ENCODE measurements around the gene PXDN. TPM values are rescaled to one million over a fixed set of nuclear protein-coding genes. Genes with fewer than 3 reads are reported as not detected.

Gene PXDN
- total RNA-seq, 1 donor from 2014 or later: 2.5 TPM

GRCh38 chr2:1613731-1614354, 130.5 kb downstream of the PXDN start:
- intact Hi-C loops (cut with micrococcal nuclease): no loop called here

DNA sequence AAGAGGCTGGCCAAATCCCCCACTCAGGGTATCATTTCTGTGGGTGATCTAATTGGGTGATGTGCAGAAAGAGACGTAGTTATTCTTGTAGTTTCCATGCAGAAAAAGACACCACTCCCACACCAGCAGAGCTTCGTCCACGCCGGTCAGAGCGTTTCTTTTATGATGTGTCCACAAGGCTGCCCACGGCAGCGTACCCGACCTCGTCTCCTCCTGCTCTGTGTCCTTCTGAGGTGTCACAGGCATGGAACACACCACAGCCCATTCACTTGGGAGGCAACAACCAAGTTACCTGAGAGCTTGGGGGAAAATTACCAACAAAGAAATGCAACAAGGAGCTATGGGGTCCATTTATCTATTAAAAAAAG, 131.3 kb downstream of the PXDN start:
- intact Hi-C loops (cut with micrococcal nuclease): no loop called here

GRCh38 chr2:1612391-1613077, 131.8 kb downstream of the PXDN start:
- intact Hi-C loops (cut with micrococcal nuclease): no loop called here

- intact Hi-C loops (cut with micrococcal nuclease): no loop called here
Measured at GRCh38 chr2:1611886-1612285, 132.4 kb downstream of the PXDN start.

- intact Hi-C loops (cut with micrococcal nuclease): no loop called here
Measured at GRCh38 chr2:1610096-1610485, 134.2 kb downstream of the PXDN start.

DNA sequence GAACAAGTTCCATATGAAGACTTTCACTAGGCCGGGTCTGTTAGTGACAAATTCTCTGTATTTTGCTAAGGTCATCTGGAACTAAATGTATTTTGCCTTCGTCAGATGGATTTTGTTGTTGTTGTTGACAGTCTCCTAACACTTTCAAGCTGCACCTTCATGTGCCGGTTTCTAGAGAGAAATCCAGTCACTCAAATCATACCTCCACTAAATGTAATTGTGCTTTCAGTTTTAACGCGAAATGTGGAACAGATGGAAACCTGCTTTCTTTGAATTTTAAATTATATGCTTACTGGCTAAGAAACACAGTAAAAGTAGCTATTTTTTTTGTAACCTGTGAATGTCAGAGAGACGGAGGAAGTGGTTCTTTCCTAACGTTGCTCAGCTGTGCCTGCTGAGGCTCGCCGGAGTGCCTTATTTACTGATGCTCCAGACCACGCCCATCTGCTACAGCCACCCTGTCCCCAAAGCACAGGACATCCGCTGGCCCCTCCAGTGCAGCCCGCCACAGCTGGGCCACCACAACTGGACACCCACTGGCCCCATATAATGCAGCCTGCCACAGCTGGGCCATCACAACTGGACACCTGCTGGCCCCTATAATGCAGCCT, 134.7 kb downstream of the PXDN start:
- intact Hi-C loops (cut with micrococcal nuclease): no loop called here

DNA sequence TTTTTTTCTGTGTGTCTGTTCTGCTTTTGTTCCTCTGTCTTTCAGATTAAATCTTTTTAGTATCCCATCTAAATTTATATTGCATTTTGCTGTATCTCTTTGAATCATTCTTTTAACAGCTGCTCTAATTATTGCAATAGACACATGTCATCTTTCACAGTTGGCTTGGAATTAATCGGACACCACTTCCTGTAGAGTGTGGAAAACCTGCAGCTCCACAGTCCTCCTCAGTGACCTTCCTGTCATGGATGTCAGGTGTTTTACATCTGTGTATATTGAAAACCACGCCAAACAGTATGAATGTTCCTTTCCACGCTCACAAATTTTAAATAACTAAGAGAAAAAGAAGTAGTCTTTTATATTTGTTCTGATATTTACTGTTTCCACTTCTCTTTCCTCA, 135.3 kb downstream of the PXDN start:
- intact Hi-C loops (cut with micrococcal nuclease): no loop called here

DNA sequence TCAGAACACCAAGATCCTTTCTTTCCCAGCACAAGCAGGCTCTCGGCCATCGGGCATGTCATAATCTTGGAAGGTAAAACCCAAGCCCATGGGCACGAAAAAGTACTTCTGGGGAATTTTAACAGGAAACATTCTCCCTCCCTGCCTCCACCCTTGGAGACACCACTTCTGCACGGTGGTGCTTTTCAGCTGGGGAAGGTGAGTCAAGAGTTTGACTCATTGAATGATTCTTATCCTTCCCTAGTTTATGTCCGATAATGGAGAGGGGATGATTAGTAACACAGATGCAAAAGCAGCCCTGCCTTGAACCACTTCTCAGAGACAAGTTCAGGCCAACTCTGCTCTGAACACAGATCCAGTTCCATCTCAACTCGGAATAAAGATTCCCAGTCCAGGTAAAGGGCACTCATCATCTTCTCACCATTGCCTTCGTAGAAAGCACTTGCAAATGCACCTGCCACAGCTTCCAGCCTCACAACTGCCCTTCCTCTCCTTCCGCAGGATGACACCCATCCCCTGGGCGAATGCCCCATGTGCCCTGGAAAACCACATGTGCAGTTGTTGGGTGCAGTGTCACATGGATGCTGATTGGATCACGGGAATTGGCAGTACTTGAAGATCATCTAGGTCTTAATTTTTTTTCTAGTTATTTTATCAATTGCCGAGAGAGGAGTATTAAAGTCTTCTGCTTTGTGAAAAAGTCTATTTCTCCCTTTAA, 136.2 kb downstream of the PXDN start:
- intact Hi-C loops (cut with micrococcal nuclease): no loop called here

GRCh38 chr2:1607236-1607920, 136.9 kb downstream of the PXDN start:
- intact Hi-C loops (cut with micrococcal nuclease): no loop called here

DNA sequence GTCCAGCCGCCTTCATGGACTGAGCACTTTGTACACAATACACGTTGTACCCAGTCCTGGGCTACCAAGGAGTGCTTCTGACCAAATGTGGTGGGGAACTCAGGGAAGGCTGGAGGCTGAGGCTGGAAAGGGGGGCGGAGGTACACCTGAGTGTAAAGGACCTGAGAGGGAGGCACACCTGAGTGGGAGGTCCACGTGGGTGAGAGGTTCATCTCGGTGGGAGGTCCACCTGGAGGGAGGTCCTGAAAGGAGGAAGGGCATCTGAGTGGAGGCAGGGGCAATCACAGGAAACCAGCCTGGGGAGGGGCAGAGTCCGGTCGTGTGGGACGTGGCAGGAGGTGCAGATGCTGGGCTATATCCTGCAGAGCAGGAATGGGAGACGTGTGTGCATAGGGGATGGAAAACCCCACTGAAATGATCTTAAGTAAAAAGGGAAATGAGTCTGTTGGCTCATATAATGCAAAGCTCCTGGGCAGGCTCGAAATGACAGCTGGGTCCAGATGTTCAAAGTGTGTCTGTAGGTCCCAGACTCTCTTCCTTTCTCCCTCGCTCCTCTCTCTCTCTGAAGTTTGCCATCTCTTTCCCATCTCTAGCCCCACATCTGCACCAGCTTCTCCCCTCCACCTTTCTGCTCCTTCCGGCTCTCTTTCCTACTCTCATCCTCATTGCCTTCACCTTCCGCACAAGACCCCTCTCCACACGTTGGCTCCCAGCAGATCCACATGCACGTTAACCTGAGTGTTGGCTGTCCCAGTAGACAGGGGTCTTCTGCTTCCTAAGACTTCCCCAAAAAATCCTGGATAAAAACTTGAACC, 137.7 kb downstream of the PXDN start:
- intact Hi-C loops (cut with micrococcal nuclease): no loop called here

- intact Hi-C loops (cut with micrococcal nuclease): no loop called here
Measured at GRCh38 chr2:1606046-1606400, 138.3 kb downstream of the PXDN start.

DNA sequence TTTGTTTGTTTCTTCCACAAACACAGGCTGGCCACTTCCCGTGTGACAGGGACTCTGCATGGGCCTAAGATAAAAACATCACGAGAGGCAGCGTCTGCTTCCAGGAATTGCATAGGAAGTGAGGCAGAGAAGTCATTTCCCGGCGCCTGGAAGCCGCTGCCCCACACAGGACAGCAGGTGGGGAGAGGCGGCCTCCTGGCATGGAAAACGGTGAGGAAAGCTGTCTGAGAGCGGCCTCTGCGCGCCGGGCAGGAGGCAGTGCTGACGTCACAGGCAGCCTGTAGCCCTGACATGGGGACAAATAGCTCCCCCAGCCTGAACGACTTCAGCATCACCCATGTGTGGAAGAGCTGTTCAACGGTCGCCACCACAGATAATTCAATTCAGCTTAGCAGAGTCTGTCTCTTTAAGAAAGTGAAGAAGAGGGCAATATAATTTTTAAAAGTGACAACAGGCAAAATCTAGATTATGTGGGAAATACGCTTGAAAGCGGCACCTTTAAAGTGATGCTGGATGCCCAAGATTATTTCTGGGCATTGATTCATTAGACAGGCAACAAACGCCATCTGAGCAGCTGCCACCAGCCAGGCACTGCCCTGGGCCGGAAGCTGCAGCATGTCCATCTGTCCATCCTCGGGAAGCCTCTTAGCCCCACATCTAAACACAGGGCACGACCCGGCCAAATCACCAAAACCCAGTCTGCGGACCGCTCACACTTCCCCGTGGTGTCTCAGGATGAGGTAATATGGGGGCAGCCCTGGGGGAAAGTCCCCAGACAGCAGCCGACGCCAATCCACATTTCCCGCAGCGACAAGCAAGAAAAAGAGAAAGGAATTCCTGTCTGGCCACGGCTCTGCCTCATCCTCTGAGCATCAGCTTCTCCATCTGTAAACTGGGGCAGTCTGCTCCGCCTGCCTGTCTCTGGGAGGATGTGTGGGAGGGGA, 138.9 kb downstream of the PXDN start:
- intact Hi-C loops (cut with micrococcal nuclease): no loop called here

DNA sequence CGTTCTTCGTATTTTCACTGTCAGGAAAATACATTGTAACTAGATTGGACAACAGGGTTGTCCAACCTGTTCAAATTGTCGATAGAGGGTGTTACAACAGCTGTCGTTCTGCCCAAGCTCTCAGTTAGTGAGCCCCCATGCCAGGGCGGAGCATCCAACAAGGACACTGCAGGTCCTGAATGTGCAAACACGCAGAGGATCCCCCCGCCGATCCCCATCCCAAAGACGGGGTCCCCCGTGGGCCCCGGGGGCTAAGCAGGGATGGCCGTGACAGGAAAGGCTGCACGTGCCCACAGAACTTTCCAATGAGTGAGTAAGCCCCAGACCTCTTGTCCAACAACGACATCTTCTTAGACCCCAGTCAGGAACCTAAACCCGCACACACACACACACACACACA, 140.8 kb downstream of the PXDN start:
- intact Hi-C loops (cut with micrococcal nuclease): no loop called here

- intact Hi-C loops (cut with micrococcal nuclease): no loop called here
Measured at GRCh38 chr2:1603059-1603458, 141.3 kb downstream of the PXDN start.

GRCh38 chr2:1602278-1603010, 141.9 kb downstream of the PXDN start:
- intact Hi-C loops (cut with micrococcal nuclease): no loop called here

GRCh38 chr2:1601471-1602277, 142.6 kb downstream of the PXDN start:
- intact Hi-C loops (cut with micrococcal nuclease): no loop called here

GRCh38 chr2:1601067-1601412, 143.3 kb downstream of the PXDN start:
- intact Hi-C loops (cut with micrococcal nuclease): no loop called here

All from T-helper 1 cell treated with Interleukin-12 subunit alpha and Interleukin-12 subunit beta and Interleukin-4 antibody, amounts not matched to agents 30 ng/mL and 1 ng/mL, for 36 hours (primary cell).